ENCODE data around the gene LGALS3.
A peak's percentile ranks its signal among the peaks of the same experiment; 100 is the strongest.

LGALS3 gene

DNA sequence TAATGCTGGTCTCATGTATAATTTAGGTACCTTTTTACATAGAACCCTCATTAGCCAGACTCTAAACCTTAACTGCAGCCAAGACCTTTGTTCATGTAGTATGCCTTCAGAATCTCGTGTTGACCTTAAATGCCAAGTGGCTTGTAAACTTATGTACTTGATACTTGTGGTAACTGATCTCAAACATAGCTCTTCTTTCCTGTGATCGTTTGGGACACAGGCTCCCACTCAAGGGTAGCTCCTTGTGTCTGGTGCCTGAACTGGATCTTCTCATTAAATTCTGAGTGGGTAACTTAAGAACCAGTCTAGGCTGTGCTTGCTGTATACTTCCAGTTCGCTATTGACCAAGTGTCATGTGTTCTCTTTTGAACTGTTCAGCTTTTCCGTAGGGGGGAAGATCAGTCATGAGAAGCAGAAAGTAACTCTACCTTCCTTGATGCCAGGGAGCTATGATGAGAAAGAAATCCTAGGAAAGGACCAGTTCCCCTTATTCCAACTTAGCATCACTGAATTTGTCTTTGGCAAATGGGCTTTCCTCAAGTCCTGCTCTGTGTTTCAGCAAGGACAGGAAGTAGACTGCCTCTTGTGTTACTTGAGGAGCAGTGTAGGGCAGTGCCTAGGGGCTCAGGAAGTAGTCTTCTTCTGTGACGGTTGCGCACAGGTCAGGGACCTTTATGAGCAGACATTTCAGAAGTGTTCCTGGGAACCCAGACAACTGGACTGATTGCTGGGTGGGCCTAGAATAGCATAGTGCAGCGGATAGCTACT, 2.5 kb downstream of the LGALS3 start:
- DNase-seq (ENCODE audit: low spot score): no peak

DNA sequence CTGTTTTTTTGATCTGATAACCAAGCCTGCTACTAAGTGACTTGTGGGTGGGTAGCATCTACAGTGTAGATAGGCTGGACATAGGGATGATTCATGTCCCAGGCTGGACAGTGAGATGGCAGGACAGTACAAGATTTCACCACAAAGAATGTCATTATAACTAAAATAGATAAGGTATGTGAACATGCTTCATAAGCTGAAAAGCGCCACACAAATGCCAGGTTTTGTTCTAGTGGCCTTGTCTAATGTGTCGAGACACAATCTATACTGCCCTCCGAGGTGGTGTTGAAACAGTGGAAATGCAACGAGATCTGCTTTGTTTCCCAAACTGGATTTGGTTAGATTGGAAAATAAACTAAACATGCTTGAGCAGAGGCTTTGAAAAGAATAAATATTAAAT, 4.4 kb downstream of the LGALS3 start:
- DNase-seq (ENCODE audit: low spot score): peak; percentile 35

DNA sequence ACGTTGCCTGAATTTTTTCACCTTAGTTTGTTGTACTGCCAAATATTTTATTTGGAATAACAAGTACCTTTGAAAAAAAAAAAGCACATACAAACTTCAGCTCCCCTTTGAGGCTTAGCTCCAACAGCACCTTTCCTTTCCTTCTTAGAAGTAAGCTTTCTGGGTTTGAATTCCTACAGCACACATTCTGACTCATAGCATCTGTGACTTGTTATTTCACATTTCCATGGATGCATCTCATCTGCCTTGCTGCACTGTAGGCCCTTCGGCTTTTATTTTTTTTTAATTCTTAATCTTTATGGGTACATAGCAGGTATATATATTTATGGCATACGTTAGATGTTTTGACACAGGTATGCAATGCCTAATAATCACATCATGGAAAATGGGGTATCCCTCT, 7.2 kb downstream of the LGALS3 start:
- DNase-seq (ENCODE audit: low spot score): peak; percentile 40

DNA sequence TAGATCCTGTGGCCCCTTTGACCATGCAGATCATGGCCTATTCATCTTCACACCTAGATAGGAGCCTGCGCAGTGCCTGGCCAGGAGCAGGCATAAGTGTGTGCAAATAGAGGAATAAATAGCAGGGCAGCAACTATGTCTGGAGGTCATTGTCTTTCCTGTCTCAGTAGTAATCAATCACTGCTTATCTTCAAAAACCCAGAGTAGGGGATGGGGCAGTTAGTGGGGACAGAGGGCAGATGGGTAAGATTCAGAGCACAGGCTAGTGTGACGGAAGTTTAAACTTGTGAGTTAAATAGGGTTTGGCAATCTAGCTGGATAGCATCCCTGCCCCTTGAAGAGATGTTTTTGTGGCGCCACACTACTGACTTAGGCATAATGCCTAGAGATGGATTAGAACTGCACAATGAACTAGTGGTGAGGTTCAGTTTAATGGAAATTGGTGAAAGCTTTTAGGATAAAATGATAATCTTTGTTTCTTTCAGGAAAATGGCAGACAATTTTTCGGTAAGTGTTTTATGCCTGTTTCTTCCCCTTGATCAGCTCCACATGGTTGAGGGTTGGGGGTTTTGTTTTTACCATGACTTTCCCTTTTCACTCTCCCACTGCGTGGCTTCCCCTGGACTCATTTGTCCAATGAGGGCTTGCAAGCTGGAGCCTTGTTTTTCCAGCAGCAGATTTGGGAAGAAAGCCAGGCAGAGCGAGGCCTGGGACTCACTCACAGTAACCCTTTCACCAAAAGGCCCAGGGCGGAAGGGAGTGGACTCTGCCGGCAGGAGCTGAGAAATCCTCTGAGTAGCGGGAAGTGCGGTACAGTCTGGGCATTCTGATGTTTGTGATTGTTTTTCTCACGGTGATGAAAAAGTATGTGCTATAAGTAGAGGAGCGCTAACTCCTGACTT, 8.1 kb downstream of the LGALS3 start:
- DNase-seq (ENCODE audit: low spot score): peak; percentile 82

DNA sequence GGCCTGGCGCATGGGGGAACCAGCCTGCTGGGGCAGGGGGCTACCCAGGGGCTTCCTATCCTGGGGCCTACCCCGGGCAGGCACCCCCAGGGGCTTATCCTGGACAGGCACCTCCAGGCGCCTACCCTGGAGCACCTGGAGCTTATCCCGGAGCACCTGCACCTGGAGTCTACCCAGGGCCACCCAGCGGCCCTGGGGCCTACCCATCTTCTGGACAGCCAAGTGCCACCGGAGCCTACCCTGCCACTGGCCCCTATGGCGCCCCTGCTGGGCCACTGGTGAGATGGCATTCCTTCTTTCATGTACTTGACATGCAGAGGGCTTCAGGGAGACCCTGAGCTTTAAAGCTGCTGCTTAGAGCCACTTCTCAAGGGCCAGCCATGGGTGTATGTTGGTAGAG, 9.0 kb downstream of the LGALS3 start:
- no peak for DNase-seq (ENCODE audit: low spot score)

DNA sequence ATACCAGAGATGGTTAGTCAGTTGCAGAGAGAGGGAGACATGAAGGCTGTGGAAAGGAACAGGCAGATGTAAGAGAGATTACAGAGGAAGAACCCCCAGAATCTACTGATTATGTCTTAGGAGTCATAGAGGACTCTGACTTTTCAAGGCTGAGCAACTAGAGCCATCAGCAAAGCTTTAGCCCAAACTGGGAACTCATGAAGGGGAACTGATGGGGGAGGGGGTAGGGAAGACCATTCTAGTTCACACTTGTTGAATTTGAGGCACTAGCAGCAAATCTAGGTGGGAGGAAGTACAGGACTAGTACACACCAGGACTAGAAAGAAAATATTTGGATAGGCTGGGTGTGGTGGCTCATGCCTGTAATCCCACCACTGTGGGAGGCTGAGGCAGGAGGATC, 10.1 kb downstream of the LGALS3 start:
- DNase-seq (ENCODE audit: low spot score): no peak

DNA sequence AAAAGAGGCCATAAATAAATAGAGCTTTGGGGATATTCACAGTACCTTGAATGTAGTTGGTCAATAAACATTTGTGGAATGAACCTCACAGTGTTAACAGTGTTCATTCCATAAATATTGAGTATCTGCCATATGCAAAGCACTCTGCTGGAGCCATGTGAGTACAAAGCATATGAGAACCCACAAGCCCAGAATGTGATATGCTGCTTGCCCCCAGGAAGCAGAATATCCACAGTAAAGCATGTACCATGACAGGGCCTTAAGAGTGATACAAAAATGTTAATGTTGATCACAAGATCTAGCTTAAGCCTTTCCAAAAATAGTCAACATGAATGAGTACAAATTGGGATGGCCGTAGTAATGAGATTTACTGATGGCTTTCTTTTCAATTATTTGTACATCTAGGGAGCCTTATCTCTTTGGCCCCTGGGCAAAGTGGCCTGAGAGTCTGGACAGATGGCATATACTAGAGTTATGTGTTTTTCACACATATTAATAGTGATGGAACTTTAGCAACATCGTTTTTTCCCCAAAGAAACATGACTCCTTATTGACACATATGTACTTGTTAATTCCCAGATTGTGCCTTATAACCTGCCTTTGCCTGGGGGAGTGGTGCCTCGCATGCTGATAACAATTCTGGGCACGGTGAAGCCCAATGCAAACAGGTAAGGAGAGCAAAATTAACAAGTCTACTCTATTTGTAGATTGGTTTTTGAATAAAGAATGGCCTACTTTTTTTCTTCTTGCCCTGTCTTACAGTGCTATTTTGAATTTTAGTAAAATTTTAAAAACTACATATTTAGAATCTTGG, 10.9 kb downstream of the LGALS3 start:
- DNase-seq (ENCODE audit: low spot score): no peak

DNA sequence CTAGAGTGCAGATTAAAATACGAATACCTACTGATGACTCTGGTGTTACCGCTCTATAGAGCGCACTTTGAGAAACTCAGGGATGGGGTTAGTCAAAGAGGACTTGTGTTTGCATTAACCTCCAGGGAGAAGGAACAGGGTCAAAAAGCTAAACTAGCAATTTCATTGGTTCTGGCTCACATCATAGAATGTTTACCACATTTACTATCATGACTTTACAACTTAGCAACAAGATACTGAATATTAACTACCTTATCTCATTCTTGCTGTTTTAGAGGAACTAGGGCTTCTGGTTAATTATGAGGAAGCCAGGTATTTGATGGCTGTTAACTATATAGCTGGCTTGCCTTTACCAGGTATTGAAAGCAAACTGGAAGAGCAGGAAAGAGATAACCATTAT, 12.8 kb downstream of the LGALS3 start:
- DNase-seq (ENCODE audit: low spot score): no peak

DNA sequence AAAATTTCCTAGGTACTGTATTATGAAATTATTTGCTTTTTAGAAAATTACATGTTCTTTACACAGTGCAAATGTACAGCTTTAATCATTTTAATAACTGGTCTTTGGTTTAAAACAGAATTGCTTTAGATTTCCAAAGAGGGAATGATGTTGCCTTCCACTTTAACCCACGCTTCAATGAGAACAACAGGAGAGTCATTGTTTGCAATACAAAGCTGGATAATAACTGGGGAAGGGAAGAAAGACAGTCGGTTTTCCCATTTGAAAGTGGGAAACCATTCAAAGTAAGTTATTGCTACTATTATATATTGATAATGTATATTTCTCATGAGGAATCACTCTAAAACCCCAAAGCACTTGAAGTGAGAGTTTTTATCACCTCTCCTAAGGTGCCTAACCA, 13.4 kb downstream of the LGALS3 start:
- DNase-seq (ENCODE audit: low spot score): no peak

DNA sequence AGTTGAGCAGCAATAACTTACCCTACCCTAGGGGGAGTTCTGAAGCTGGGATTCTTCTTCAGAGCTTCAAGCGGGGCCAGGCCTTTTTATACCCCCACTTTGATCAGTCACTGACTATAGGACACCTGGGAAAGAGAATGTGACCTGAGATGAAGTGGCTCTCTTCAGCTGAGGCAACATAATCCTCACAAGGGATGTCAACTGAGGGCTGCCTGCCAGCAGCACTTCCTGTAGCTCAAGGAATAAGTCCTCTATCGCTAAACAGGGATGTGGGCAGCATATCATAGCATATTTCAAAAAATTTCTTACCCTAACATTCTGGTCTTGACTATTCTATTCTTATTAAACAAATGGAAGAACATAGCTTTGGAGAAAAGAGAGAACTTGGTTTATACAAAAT, 17.4 kb downstream of the LGALS3 start:
- DNase-seq (ENCODE audit: low spot score): no peak

DNA sequence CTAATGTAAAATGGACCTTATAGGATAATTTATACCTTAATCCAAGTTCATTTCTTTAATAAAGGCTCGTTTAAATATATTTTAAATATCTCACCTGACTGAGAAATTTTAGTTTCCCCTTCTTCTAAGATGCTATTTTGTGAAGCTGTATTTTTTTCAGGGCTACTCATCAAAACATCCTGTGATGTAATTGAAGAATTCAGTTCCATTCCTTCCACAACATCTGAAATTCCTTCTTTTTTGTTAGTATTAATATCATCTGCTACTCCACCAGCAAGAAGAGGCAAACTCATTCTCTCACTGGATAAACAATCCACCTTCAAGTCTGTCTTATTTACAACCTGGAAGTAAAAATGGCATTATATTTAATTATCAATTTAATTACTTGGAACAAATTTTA, 22.5 kb downstream of the LGALS3 start:
- no peak for DNase-seq (ENCODE audit: low spot score)

DNA sequence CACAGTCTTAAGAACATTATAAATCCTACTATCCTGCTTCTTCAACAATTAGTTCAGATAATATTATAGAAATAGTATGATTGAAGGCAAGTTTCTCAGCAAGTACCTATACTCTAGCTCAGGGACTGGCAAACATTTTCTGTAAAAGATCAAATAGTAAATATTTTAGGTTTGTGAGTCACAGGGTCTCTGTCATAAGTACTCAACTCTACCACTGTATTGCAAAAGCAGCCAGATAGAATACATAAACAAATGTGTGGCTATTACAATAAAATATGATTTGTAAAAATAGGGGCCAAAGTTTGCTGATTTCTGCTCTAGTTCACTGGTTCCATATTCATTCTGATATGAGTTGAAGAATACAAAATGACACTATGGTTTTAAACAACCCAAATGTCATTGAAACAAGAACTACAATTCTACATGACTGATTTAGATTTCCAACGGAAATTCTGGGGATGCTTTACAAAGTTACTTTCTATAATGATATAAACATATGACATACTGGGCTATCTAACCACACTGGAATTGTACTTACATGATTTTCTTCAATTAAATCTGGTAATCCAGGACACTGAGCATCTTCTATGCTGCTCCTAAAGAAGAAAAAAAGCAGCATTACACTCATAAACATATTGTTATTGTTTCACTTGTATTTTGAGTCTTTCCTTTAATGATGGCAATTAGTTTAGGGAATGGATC, 23.2 kb downstream of the LGALS3 start:
- no peak for DNase-seq (ENCODE audit: low spot score)

DNA sequence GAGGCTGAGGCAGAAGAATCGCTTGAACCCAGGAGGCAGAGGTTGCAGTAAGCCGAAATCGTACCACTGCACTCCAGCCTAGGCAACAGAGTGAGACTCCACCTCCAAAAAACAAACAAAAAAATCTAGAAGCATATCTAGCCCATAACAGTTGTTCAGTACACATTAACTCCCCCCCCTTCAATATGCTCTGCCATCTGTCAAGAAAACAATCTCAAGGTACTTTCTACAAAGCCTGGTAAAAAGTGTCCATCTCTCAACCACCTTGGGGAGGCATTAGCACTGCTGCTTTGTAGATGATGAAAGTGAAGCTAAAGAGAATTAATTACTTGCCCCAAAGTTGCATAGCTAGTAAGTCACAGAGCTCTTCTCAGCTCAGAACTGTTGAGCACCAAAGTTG, 24.9 kb downstream of the LGALS3 start:
- no peak for DNase-seq (ENCODE audit: low spot score)

DNA sequence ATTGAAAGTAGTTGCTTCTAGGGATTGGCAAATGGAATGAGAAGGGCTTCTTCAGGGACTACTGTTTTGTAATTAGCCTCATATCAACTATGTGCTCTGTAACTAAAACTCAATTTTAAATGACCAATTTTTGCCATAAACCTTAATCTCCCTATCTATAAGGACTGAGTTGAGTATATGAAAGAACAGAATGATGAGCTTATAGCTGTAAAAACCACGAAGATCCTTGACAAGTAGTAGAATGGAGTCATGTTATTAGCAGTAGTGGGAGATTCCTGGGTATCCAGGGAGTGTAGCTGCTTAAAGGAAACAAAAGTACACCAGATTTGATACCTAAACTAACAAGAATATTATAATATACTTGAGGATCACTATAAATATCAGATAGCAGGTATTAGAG, 28.0 kb downstream of the LGALS3 start:
- DNase-seq (ENCODE audit: low spot score): no peak

DNA sequence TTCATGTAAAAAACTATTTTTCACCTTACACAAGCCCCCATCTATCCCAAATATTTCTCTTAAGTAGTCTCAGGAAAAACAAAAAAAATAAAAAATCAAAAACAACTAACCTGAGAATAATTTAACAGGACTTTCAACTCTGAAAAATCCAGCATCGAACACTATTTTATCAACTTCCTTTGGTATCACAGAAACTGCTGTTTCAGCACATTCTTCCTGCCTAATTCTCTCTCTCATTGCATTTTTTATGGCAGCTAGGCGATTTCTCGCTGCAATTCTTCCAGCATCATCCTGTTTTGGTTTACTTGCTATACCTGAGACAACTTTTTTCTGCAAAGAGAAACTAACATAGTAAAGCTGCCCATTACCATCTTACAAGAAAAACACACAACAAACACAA, 29.4 kb downstream of the LGALS3 start:
- DNase-seq (ENCODE audit: low spot score): no peak

DNA sequence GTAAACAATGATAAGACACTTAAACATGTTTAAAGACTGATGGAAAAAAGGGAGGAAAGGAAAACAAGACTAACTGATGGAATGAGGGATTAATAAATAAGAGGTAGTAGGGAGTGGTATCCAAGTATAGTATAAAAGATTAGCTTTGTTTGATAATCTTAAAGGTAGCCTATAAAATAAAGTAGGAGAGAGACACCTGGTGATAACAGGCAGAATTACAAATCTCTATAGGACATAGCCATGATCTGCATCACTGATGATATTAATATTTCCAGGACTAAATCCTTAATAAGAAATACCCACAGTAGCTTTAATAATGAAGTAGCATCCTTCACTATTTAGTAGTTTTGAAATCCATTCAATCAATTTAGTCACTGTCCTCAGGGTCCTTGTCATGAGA, 31.9 kb downstream of the LGALS3 start:
- peak; percentile 7 for DNase-seq (ENCODE audit: low spot score)

DNA sequence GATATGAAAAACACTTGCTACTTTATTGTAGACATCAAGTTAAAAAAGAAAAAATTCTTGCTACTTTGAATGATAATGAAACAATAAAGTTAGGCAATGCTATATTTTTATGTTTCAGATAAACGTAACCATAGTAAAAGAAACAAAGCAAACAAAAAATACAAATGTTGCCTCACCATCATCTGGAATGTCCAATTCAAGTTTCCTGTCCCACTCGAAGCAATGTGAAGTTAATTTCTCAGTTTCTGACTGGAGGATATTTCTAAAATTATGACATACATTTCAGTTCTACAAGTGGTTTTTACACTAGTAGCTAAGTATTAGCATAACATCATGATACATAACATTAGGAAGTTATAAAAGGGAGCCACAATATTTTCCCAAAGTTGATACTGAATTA, 41.5 kb downstream of the LGALS3 start:
- no peak for DNase-seq (ENCODE audit: low spot score)

DNA sequence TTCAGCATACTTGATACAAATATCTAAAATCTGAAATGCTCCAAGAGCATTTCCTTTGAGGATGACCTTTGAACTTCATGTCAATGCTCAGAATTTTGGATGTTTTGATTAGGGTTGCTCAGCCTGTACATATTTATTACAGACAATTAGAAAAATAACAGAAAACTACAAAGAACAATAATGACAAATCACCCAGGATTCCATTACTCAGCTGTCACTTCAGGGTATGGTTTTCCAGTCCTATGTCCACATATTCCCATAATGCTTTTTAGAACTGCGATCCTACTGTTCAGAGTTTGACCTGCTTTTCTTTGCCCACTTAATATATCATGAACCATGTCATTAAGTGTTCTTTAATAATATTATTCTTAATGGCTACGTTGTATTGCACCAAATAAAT, 51.0 kb downstream of the LGALS3 start:
- DNase-seq (ENCODE audit: low spot score): no peak

DNA sequence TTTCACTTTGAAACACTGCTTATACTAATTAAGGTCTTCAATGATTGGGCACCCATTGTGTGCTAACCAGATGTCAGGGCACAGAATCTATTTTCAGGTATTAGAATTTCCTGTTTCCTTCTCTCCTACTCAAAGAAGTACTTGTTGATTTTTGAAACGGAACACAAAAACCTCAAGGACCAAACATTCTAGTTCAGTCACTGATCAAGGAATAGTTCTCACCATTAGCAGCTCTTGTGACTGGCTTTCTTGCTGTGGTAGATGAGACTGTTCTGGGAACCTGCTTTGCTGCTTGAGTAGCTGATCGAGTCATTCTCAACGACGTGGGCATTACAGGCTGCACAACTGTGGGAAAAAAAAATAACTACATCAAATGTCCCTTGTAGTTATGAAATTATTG, 51.4 kb downstream of the LGALS3 start:
- DNase-seq (ENCODE audit: low spot score): no peak

DNA sequence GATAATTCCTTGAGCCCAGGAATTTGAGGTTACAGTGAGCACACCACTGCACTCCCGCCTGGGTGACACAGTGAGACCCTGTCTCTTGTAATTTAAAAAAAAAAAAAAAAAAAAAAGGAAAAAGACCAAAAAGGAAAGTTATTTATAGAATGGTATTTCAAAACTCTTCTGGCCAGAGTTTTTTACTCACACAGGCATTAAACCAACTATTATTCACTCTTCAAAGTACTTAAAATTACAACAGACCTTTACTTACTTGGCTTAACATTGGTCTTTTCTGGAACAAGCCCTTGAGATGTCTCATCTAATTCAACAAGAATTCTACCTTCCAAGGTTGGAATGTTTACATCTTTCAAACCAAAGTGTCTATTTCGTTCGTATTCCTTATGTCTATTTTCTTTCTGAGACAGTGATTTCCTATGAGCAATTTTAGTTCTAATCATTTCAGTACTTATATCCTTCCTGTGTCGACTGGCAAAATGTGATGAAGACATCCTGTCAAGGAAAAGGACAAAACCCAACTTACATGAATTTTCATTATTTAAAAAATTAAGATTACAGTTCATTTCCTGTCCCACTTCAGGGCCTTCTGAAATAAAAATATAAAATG, 59.7 kb downstream of the LGALS3 start:
- no peak for DNase-seq (ENCODE audit: low spot score)

DNA sequence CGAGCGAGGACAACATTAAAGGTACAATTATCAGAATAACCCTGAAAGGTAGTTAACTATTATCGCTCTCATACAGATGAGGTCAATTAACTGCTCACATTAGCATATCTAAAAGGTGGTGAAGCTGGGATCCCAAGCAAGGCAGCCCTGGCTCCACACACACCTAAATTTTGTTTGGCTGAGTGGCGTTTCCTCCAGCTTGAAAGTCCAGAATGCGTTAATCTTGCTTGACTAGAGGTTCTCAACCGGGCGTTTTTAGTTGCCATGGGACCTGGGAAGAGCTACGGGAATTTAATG, 61.8 kb downstream of the LGALS3 start:
- no peak for DNase-seq (ENCODE audit: low spot score)
